PC-3 (cell line): ENCODE data around the gene DXO.

Experiments used
- EZH2 ChIP-seq: fragments of 300-600 bp; sonication (generic); IDR thresholded peaks from one replicate; pipeline ENCODE4 v1.6.1; 2017; ENCODE audit warnings: antibody characterized with exemption, mild to moderate bottlenecking, low read length; ENCODE audit not compliant: unreplicated experiment
- EZH2phosphoT487 ChIP-seq: fragments of 300-600 bp; sonication (generic); IDR thresholded peaks from 2 replicates; pipeline ENCODE4 v1.6.1; 2018; ENCODE audit warnings: mild to moderate bottlenecking, antibody characterized with exemption, low read length, borderline replicate concordance
- TF ChIP-seq, protein P1 (sequence below): fragments of 300-600 bp; sonication (generic); conservative IDR thresholded peaks from 2 replicates; pipeline ENCODE4 v1.5.1; 2017; ENCODE audit warnings: antibody characterized with exemption, low read depth, mild to moderate bottlenecking, low read length

DNA sequence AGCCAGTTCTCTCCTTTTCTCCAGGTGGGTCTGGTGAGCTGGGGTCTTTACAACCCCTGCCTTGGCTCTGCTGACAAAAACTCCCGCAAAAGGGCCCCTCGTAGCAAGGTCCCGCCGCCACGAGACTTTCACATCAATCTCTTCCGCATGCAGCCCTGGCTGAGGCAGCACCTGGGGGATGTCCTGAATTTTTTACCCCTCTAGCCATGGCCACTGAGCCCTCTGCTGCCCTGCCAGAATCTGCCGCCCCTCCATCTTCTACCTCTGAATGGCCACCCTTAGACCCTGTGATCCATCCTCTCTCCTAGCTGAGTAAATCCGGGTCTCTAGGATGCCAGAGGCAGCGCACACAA lies 26.8 kb downstream of the DXO start:
- TF ChIP-seq EZH2 (no peak), EZH2phosphoT487 (no peak)
- TF ChIP-seq, protein P1, sequence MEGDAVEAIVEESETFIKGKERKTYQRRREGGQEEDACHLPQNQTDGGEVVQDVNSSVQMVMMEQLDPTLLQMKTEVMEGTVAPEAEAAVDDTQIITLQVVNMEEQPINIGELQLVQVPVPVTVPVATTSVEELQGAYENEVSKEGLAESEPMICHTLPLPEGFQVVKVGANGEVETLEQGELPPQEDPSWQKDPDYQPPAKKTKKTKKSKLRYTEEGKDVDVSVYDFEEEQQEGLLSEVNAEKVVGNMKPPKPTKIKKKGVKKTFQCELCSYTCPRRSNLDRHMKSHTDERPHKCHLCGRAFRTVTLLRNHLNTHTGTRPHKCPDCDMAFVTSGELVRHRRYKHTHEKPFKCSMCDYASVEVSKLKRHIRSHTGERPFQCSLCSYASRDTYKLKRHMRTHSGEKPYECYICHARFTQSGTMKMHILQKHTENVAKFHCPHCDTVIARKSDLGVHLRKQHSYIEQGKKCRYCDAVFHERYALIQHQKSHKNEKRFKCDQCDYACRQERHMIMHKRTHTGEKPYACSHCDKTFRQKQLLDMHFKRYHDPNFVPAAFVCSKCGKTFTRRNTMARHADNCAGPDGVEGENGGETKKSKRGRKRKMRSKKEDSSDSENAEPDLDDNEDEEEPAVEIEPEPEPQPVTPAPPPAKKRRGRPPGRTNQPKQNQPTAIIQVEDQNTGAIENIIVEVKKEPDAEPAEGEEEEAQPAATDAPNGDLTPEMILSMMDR = no peak
